ENCODE measurements around the gene ARVCF.

DNA sequence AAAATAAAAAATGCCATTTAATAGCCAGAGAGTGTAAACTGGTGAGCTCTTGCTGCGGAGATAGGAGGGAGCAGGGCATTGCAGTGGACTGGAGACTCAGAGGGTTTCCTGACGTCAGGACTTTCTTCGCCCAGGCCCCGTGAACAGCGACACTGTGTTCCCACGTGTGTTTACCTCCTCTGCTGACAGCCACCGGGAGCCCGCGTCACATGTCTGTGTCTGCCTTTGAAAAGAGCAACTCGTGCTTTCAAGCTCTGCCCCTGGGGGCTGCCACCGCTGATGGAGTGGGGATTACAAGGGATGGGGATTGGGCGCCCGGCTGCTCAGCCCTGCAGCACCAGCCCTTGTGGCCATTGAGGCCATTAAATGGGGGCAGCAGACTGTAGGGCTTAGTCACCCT, 7.6 kb upstream of the ARVCF start:
- TF ChIP-seq, protein P1, sequence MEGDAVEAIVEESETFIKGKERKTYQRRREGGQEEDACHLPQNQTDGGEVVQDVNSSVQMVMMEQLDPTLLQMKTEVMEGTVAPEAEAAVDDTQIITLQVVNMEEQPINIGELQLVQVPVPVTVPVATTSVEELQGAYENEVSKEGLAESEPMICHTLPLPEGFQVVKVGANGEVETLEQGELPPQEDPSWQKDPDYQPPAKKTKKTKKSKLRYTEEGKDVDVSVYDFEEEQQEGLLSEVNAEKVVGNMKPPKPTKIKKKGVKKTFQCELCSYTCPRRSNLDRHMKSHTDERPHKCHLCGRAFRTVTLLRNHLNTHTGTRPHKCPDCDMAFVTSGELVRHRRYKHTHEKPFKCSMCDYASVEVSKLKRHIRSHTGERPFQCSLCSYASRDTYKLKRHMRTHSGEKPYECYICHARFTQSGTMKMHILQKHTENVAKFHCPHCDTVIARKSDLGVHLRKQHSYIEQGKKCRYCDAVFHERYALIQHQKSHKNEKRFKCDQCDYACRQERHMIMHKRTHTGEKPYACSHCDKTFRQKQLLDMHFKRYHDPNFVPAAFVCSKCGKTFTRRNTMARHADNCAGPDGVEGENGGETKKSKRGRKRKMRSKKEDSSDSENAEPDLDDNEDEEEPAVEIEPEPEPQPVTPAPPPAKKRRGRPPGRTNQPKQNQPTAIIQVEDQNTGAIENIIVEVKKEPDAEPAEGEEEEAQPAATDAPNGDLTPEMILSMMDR (conservative IDR thresholded peaks at IDR 0.05) = no peak
- no peak for TF ChIP-seq EZH2 (IDR thresholded peaks at IDR 0.05; ENCODE audit: low read depth)
